Uterus (tissue), 2 donors: ENCODE results near the gene MET.

Experiments used
- CTCF ChIP-seq, 4 experiments: fragments of 200-600 bp in 2 of 4; fragments of 450-650 bp in 2 of 4; sonication (generic) in 2 of 4; IDR thresholded peaks; one replicate each; pipeline ENCODE4 v1.5.1; 2016 to 2019; ENCODE audit warnings: antibody characterized with exemption in 4 of 4, mild to moderate bottlenecking in 2 of 4, moderate library complexity in 1 of 4
- POLR2A ChIP-seq, 2 donors: fragments of 450-650 bp; IDR thresholded peaks; one replicate each; pipeline ENCODE4 v1.6.1; 2016; ENCODE audit warnings: antibody characterized with exemption in 2 of 2, mild to moderate bottlenecking in 1 of 2, moderate library complexity in 1 of 2

GRCh38 chr7:116783666-116784318 is 111.8 kb downstream of the MET start:
- no peak for TF ChIP-seq POLR2A (IDR thresholded peaks at IDR 0.05)
- no peak for TF ChIP-seq CTCF (IDR thresholded peaks at IDR 0.05)
